Stimulated activated CD4-positive, alpha-beta T cell treated with anti-CD3 and anti-CD28 coated beads, Interleukin-2, amount 100 ng/mL, for 24 hours (primary cell): ENCODE results near the gene CACNA1A.
A peak's percentile ranks its signal among the peaks of the same experiment; 100 is the strongest.
"Not testable (repeated sequence)": the region's sequence is repeated elsewhere in the genome, so short reads cannot be mapped to it uniquely, and the experiment has no call there.

Experiments used
- DNase-seq, 2 donors: peaks; one replicate each; pipeline ENCODE4 v3.0.0-alpha.2; 2020

CACNA1A gene

DNA sequence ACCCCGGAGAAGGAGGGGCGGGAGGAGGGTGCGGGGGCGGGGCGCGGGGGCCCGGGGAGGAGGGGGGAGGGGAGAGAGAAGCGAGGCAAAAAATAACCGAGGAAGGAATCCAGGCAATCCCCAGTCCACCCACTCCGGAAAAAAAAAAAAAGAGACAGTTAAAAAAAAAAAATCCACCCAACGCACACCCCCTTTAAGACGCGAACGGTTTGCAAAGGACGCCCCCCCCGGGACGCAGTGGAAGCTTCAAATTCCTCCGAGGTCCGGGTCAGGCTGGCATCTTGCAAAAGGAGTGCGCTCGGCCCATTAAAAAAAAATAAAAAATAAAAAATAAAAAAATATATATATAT is at the start of gene CACNA1A:
CACNA1A (minus strand) TSS at position 9 of the 350 bp plus-strand sequence. CDS start 255 bp downstream, outside the sequence.
- DNase-seq, result peak in 1 of 2 donors; percentile 10

GRCh38 chr19:13554506-13555240 is 48.4 kb upstream of the CACNA1A start:
- no peak for DNase-seq

- no peak for DNase-seq
These were observed 47.7 kb upstream of the CACNA1A start for GRCh38 chr19:13553880-13554400.

- no peak for DNase-seq
These were observed 41.9 kb upstream of the CACNA1A start for GRCh38 chr19:13548131-13548530.

- no peak for DNase-seq
These were observed 40.8 kb upstream of the CACNA1A start for GRCh38 chr19:13547102-13547501.

- DNase-seq, result no peak
These were observed 38.1 kb upstream of the CACNA1A start for GRCh38 chr19:13544423-13544822.

DNA sequence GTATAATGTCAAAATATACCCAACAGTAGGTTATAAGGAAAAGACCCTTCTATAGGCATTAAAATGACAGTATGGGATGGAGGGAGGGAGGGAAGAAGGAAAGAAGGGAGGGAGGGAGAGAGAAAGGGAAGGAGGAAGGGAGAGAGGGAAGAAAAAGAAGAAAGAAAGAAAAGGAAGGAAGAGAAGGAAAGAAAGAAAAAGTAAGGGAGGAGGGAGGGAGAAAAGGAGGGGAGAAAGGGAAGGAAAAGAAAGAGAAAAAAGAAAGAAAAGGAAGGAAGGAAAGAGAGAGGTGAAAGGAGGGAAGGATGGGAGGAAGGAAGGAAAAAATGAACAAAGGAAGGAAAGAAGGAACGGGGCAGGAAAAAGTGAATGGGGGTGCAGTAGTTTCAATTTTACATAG is 35.3 kb upstream of the CACNA1A start:
- no peak for DNase-seq

- DNase-seq, result no peak
These were observed 33.1 kb upstream of the CACNA1A start for GRCh38 chr19:13539332-13539731.

- DNase-seq, result no peak
These were observed 32.4 kb upstream of the CACNA1A start for GRCh38 chr19:13538601-13539253.

DNA sequence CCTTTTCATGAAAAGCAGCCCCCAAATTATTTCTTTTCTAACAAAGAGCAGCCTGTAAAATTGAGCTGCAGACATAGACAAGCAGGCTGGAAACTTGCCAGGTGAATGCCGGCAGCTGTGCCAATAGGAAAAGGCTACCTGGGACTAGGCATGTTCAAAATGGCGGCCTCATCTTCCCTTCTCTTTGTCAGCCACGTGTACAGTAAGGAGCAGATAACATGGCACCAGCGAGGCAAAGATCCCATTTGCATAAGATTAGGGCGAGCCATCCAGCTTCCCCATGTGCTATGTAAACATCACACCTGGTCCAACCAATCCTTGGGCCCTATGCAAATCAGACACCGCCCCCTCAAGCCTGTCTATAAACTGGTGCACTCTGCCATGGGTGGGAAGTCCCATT is 31.2 kb upstream of the CACNA1A start:
- DNase-seq, result no peak

GRCh38 chr19:13530720-13531119 is 24.4 kb upstream of the CACNA1A start:
- DNase-seq, result no peak

DNA sequence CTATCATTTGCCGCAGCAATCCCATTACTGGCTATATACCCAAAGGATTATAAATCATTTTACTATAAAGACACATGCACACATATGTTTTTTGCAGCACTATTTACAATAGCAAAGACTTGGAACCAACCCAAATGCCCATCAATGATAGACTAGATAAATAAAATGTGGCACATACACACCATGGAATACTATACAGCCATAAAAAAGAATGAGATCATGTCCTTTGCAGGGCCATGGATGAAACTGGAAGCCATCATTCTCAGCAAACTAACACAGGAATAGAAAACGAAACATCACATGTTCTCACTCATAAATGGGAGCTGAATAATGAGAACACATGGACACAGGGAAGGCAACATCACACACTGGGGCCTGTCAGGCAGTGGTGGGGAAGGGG is 23.4 kb upstream of the CACNA1A start:
- DNase-seq, result not testable (repeated sequence)

DNA sequence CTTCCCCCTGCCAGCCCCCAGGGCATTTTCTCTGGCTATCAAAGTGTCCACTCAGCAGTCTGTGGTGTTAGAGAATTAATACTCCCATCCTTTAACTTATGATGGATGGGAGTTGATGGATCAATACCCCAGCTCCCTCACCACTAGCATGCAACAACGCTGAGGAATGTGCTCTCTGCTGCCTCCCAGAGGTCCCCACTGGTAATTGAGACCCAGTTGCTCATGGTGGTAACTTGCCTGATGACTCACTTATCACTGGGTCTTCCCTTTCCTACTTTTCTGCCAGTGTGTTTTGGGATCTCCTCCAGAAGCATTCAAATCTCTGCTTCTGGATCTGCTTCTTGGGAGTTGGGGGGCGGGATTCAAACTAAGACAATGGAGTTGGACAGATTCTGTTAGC is 20.3 kb upstream of the CACNA1A start:
- DNase-seq, result peak in 1 of 2 donors; percentile 43

- no peak for DNase-seq
These were observed 14.8 kb upstream of the CACNA1A start for GRCh38 chr19:13521066-13521465.

DNA sequence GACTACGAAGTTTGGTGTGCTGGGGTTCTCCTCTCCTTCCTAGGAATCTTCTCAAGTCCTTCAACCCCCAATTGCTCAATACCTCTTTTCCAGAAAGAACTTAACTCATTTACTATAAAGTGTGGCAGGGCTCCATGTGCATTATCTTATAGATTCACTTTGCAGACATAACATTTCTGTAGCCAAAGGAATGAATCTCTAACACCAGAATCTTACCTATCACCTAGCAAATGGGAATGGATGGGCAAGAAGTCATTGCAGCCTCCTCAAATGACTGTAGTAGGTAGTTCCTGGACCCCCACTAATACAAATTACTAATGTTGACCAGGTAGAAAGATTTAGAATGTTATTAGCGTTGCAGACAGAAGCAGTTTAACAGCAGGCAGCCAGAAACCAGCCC is 5.7 kb upstream of the CACNA1A start:
- DNase-seq, result no peak

- no peak for DNase-seq
These were observed 853 bp upstream of the CACNA1A start for GRCh38 chr19:13507053-13507611.

DNA sequence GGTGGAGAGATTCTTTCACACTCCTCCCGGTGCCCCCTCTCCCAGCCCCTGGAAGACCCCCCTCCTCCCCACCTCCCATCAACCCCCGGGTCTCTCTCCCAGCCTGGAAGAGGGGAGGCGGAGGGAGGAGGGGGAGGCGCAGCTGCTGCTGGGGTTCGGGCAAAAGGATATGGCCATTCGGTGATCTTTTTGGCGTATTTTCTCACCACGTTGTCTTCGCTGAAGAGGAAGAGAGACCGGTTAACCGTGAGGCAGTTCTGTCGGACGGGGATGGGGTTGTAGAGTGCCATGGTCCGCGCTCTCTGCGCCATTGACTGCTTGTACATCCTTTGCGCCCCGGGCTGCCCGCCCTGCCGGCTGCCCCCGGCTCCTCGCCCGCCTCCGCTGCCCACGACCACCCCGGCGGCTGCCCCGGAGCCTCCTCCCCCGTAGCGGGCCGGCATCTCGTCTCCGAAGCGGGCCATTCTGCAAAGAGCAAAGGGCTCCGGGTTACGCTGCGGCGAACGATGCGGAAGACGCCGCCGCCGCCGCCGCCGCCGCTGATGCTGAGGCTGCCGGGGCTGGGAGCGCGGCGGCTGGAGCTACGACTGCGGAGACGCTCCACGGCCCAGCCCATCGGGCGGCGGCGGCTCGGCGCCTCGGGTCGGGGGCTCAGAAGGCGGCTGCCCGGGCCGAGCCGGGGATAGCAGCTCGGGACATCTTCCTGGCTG is 363 bp downstream of the CACNA1A start:
- DNase-seq, result peak; percentile 17 to 42

GRCh38 chr19:13505164-13505695 is 1.0 kb downstream of the CACNA1A start:
- DNase-seq, result no peak

DNA sequence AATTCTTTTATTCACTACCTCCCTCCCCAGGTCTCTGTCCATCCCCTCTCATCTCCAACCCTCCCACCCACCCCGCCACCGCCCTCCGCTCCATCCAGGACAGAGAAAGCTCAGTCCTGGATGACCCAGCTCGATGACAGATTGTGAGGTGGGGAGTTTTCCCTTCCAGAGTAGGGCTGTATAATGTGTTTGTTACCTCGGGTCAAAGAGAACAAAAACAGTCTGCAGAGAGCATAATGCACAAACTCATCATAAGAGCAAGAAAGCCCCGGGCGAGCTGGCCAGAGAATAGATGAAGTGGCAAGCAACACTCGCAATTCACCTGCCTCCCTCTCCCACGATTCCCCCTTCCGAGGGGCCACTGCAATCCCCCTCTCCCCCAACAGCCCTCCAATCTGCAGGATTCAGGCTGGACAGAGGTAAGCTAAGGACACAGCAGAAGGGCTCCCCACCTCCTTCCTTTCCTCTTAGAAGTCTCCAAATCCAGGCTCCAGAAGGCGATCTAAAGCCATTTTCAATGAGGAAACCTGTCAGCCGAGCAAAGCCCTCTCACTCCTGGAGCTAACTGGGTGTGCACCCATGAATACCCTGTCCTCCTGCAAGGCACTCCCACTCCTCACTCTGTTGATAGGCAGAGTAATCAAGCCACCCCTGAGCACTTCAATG is 2.6 kb downstream of the CACNA1A start:
- DNase-seq, result no peak

DNA sequence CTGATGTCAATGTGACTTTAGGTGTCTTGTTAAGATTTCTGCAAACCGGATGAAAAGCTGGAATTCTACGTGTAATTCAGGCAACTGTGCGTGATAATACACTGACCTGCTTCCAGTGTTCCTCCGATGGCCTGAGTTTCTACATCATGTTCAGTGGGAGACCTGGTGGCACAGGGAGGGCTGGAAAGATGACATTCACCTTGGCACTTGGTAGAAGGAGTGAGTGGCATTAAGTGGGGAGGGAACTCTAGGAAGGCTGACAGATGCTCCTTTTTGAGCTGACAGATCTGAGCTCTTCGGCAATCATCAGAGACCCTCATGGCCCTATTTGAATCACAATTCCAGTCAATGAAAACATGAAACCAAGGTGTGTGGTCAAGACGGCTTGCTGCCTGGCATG is 4.0 kb downstream of the CACNA1A start:
- DNase-seq, result no peak

DNA sequence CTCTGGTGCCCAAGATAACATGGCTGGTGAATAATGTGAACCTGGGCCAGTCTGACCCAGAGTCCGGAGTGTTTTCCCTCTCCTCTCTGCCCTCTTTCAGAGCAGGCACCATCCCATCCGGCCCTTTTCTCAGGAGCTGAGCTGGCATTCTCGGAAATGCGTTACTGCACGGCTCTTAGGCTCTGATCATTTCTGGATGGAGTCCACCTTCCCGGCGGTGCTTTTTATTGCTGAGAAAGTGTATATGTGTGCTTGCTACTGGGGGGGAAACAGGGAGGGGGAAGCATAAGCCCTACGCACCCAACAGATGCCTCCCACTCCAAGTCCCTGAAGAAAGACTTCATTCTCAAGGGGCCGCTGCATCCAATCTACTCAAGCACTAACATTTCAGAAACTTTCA is 6.6 kb downstream of the CACNA1A start:
- DNase-seq, result no peak

GRCh38 chr19:13493516-13494310 is 12.6 kb downstream of the CACNA1A start:
- DNase-seq, result no peak
